Chondrocyte (in vitro differentiated cells): Measurements from ENCODE around the gene DHX35. TPM values are rescaled to one million over a fixed set of nuclear protein-coding genes. Genes with fewer than 3 reads are reported as not detected.

Source experiments
- DNase-seq: peaks from one replicate; pipeline ENCODE4 v3.0.0; 2021; ENCODE audit warnings: mixed read lengths, low spot score
- H3K27ac Mint-ChIP-seq: one replicate; pipeline ENCODE4 v1.8.0; 2021; ENCODE audit warnings: mild to moderate bottlenecking, moderate library complexity, mixed read lengths; ENCODE audit not compliant: unreplicated experiment
- H3K27me3 Mint-ChIP-seq: 2 replicates; pipeline ENCODE4 v1.8.0; 2021; ENCODE audit warnings: low read depth, mixed read lengths
- H3K36me3 Mint-ChIP-seq: 2 replicates; pipeline ENCODE4 v1.8.0; 2021; ENCODE audit warnings: low read depth, mixed read lengths
- H3K4me1 Mint-ChIP-seq: 2 replicates; pipeline ENCODE4 v1.8.0; 2021; ENCODE audit warnings: low read depth, mild to moderate bottlenecking, mixed read lengths
- H3K4me3 Mint-ChIP-seq: one replicate; pipeline ENCODE4 v1.8.0; 2021; ENCODE audit warnings: mild to moderate bottlenecking, moderate library complexity, mixed read lengths; ENCODE audit not compliant: unreplicated experiment
- H3K9me3 Mint-ChIP-seq: 2 replicates; pipeline ENCODE4 v1.8.0; 2021; ENCODE audit warnings: low read depth, mixed read lengths
- total RNA-seq: library from RNA; stranded (reverse); gene quantifications from 3 replicates; pipeline ENCODE4 v1.2.1, GENCODE V29; 2021
- TF ChIP-seq, protein P1 (sequence below): fragments of 200-600 bp; sonication (generic); IDR thresholded peaks from 2 replicates; pipeline ENCODE4 v1.5.0; 2021; ENCODE audit warnings: antibody characterized with exemption, mild to moderate bottlenecking, moderate library complexity

DHX35 gene
- total RNA-seq, 1 donor from 2014 or later: 7.8 TPM

DNA sequence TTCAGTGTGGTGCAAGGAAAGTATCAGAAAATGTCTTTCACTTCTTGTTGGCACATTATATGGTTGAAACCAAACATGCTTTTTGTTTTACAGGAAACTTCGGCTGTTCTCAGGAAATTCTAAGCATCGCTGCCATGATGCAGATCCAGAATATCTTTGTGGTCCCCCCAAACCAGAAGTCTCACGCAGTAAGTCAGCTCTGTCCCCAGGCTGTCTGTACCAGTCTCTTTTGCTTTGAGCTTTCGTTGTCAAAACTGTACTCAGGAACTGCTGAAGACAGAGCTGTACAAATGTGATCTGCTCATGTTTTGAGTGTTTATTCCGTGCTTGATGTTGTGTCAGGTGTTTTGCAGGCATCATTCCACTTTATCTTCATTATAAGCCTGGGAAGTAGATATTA is 59.6 kb downstream of the DHX35 start:
- Mint-ChIP-seq H3K27me3 (no peaks in the 10 kb centered on the region), H3K9me3 (no peaks in the 10 kb centered on the region), H3K27ac (no peak overlapping the region), H3K36me3 (peaks cover 39% of the 10 kb centered on the region), H3K4me3 (no peak overlapping the region), H3K4me1 (peaks cover 2% of the 10 kb centered on the region)
- no peak for DNase-seq
- TF ChIP-seq, protein P1, sequence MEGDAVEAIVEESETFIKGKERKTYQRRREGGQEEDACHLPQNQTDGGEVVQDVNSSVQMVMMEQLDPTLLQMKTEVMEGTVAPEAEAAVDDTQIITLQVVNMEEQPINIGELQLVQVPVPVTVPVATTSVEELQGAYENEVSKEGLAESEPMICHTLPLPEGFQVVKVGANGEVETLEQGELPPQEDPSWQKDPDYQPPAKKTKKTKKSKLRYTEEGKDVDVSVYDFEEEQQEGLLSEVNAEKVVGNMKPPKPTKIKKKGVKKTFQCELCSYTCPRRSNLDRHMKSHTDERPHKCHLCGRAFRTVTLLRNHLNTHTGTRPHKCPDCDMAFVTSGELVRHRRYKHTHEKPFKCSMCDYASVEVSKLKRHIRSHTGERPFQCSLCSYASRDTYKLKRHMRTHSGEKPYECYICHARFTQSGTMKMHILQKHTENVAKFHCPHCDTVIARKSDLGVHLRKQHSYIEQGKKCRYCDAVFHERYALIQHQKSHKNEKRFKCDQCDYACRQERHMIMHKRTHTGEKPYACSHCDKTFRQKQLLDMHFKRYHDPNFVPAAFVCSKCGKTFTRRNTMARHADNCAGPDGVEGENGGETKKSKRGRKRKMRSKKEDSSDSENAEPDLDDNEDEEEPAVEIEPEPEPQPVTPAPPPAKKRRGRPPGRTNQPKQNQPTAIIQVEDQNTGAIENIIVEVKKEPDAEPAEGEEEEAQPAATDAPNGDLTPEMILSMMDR: no peak

DNA sequence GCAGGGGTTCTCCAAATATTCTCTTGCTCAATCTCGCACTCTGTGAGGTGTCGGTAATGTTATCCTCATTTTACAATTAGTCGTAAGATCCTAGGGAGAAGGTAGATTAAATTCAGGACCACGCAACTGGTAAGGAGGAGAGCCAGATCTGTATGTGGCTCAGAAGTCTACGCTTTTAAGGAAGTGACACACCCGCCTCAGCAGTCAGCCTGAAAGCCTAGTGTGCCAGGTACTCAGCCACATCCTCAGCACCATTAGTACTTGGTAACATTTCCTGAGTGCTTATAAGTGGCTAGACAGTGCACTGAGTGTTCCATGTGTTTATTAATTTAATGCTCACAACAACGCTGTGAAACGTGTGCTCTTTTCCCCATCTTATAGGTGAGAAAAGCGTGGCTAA is 63.7 kb downstream of the DHX35 start:
- no peak overlapping the region for H3K4me3 Mint-ChIP-seq
- TF ChIP-seq, protein P1: no peak
- peaks cover 35% of the 10 kb centered on the region for H3K36me3 Mint-ChIP-seq
- no peak overlapping the region for H3K27ac Mint-ChIP-seq
- no peaks in the 10 kb centered on the region for H3K27me3 Mint-ChIP-seq
- no peaks in the 10 kb centered on the region for H3K9me3 Mint-ChIP-seq
- H3K4me1 Mint-ChIP-seq: no peaks in the 10 kb centered on the region
- no peak for DNase-seq

DNA sequence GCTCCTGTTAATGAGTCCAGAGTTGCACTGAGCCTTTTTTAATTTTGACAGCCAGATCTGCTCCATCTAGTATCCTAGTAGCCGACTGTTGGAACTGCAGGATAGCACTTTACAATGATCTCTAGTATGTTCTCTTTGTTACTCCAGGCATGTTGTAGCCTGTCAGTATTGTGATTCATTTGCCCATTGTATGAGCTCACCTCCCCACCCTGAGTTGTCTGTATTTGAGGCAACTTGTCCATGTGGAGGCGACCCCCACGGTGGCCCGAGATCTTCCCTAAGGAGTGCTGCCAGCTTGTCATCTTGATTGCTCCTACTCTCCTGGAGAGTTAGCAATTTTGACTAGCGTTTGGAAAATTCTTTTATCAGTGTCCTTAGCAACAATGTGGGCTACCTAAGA is 67.2 kb downstream of the DHX35 start:
- TF ChIP-seq, protein P1: no peak
- Mint-ChIP-seq H3K27me3 (no peaks in the 10 kb centered on the region), H3K4me3 (no peak overlapping the region), H3K36me3 (peaks cover 32% of the 10 kb centered on the region), H3K9me3 (no peaks in the 10 kb centered on the region), H3K27ac (no peak overlapping the region), H3K4me1 (no peaks in the 10 kb centered on the region)
- DNase-seq: no peak

DNA sequence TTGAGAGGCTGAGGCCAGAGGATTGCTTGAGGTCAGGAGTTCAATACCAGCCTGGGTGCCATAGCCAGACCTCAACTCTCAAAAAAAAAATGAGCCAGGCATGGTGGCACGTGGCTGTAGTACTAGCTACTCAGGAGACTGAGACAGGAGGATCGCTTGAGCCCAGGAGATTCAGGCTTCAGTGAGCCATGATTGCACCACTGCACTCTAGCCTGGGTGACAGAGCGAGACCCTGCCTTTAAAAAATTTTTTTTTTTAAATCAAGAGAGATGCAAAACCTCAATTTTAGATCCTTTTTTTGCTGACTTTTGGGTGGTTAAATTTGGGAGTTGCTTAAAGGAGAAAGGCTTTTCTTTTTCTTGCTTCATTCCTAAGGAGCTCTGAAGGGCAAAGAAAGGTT is 70.9 kb downstream of the DHX35 start:
- TF ChIP-seq, protein P1: no peak
- Mint-ChIP-seq H3K4me1 (peaks cover 3% of the 10 kb centered on the region), H3K4me3 (no peak overlapping the region), H3K36me3 (peaks cover 25% of the 10 kb centered on the region), H3K27me3 (no peaks in the 10 kb centered on the region), H3K9me3 (no peaks in the 10 kb centered on the region), H3K27ac (peak overlapping the region; percentile 57)
- DNase-seq: no peak

DNA sequence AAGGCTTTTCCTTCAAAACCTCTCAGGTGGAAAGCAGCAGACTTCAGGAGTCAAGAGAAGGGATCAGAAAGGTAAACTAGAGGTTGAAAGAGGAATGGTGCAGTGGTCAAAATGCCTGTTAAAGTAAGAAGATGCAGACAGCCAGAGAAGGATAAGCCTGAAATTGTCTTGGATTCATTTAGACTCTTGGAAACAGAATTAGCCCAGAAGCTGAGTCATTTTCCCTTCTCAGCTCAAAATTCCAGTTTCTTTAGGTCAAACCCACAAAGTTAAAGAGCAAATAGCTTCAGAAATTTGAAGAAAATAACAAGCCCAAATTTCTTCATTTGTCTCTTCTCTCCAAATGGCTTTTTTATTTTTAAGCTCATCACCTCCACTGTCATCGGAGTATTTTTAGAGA is 73.9 kb downstream of the DHX35 start:
- Mint-ChIP-seq H3K36me3 (peaks cover 25% of the 10 kb centered on the region), H3K27me3 (no peaks in the 10 kb centered on the region), H3K4me1 (peaks cover 3% of the 10 kb centered on the region), H3K27ac (peak overlapping the region; percentile 1), H3K9me3 (no peaks in the 10 kb centered on the region), H3K4me3 (no peak overlapping the region)
- no peak for DNase-seq
- TF ChIP-seq, protein P1: no peak
